GM12872 (cell line): ENCODE results near the gene EIF4E2.
A peak's percentile ranks its signal among the peaks of the same experiment; 100 is the strongest.

Experiments
- TF ChIP-seq, protein P1 (sequence below): IDR thresholded peaks from 3 replicates; pipeline ENCODE4 v1.5.1; 2011; ENCODE audit warnings: low read depth, mild to moderate bottlenecking, low read length, moderate library complexity; ENCODE audit not compliant: insufficient read depth

Gene EIF4E2

DNA sequence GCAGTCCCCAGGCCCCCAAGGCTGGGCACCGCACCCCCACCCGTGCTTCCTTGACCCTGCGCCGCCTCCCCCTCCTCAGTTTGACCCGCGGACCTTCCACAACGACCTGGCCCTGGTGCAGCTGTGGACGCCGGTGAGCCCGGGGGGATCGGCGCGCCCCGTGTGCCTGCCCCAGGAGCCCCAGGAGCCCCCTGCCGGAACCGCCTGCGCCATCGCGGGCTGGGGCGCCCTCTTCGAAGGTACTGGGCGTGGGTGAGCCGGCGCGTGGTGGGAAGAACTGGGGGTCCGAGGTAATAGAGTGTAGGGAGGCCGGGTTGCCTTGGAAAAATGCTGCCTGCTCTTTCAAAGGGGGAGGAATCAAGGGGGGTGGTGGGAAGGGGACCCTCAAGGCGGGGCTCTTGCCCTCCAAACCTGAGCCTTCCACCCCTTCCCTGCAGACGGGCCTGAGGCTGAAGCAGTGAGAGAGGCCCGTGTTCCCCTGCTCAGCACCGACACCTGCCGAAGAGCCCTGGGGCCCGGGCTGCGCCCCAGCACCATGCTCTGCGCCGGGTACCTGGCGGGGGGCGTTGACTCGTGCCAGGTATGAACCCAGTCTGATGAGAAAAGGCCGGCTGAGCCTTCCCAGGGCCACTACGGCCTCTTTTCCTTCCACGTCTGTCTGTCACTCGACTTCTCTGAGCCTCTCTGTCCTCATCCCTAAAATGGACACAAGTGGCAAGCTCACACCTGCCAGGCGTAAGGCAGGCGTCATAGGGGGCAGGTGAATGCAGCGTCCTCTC, 27.7 kb upstream of the EIF4E2 start:
- TF ChIP-seq, protein P1, sequence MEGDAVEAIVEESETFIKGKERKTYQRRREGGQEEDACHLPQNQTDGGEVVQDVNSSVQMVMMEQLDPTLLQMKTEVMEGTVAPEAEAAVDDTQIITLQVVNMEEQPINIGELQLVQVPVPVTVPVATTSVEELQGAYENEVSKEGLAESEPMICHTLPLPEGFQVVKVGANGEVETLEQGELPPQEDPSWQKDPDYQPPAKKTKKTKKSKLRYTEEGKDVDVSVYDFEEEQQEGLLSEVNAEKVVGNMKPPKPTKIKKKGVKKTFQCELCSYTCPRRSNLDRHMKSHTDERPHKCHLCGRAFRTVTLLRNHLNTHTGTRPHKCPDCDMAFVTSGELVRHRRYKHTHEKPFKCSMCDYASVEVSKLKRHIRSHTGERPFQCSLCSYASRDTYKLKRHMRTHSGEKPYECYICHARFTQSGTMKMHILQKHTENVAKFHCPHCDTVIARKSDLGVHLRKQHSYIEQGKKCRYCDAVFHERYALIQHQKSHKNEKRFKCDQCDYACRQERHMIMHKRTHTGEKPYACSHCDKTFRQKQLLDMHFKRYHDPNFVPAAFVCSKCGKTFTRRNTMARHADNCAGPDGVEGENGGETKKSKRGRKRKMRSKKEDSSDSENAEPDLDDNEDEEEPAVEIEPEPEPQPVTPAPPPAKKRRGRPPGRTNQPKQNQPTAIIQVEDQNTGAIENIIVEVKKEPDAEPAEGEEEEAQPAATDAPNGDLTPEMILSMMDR, result no peak

DNA sequence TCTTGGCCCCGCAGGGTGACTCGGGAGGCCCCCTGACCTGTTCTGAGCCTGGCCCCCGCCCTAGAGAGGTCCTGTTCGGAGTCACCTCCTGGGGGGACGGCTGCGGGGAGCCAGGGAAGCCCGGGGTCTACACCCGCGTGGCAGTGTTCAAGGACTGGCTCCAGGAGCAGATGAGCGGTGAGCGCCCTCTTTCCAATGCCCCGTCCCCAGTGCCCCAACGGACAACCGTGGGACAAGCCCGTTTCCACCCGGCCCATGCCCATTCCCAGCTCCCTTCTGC, 27.1 kb upstream of the EIF4E2 start:
- TF ChIP-seq, protein P1, result no peak

DNA sequence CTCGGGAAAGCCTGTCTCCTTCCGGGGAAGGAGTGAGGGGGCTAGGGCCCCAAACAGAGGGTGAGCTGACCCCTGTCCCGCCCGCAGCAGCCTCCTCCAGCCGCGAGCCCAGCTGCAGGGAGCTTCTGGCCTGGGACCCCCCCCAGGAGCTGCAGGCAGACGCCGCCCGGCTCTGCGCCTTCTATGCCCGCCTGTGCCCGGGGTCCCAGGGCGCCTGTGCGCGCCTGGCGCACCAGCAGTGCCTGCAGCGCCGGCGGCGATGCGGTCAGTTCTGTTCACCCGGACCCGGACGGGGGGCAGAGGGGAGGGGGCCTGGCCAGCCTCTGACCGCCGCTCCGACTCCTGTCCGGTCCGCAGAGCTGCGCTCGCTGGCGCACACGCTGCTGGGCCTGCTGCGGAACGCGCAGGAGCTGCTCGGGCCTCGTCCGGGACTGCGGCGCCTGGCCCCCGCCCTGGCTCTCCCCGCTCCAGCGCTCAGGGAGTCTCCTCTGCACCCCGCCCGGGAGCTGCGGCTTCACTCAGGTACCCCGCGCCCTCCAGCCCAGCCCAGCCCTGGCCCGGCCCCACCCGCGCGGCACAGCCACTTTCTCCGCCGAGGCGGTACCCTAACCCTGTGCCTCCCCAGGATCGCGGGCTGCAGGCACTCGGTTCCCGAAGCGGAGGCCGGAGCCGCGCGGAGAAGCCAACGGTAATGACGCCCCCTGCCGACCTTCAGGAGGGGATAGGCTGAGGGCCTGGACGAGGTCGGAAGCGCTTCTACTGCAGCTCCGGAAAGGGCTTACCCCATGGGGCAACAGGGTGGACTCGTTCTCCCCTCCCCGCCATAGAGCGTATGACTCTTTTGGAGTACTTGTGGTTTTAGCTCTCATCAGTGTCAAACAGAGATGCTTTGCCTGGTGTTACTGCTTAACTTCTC, 26.5 kb upstream of the EIF4E2 start:
- TF ChIP-seq, protein P1, result peak; percentile 26; the same call in 1 of the 3 replicates

DNA sequence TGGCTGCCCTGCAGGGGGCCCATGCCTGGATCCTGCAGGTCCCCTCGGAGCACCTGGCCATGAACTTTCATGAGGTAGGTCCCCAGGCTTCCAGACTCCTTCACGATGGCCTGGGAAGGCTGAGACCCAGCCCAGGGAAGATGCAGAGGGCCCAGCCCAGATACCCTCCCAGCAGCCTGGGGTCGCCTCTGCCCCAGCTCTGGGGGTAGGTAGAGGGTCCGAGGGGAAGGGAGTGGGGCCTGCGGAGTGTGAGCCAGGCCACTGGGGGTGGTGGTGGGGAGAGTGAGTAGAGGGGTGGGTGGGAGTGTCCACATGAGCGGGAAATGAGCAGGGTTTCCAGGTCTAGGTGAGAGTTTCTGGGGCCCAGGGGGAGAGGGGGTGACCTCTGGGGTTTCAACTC, 25.7 kb upstream of the EIF4E2 start:
- TF ChIP-seq, protein P1, result no peak

DNA sequence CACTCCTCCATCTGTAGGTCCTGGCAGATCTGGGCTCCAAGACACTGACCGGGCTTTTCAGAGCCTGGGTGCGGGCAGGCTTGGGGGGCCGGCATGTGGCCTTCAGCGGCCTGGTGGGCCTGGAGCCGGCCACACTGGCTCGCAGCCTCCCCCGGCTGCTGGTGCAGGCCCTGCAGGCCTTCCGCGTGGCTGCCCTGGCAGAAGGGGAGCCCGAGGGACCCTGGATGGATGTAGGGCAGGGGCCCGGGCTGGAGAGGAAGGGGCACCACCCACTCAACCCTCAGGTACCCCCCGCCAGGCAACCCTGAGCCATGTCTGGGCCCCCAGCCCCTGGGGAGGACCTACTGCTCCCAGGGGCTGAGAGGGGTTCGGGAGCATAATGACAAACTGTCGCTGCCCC, 25.3 kb upstream of the EIF4E2 start:
- TF ChIP-seq, protein P1, result no peak

DNA sequence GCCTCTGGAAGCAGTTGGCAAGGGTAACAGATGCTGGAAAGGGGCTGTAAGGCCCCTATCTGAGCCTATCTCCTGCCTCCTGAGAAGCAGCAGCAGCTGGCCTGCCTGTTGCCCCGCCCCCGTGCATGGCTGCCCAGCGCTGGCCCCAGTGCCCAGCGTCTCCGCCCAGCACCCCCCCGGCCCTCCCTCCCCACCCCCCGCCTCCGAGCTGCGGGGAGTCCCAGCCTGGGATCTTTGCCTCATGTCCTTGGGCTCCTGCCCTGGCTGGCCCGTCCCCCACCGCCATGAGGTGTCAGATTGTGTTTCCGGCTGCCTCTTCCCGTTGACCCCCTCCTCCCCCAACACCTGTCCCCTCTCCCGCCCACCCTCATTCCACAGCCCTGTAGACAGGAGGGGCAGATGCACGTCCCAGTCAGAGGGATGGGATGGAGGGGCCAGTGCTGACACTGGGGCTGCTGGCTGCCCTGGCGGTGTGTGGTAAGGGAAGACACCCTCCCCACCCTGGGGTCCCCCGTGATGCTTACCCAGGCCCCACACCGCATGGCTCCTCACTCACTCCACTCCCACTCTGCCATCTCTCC, 24.6 kb upstream of the EIF4E2 start, which contains the start of gene CHRND:
CHRND (plus strand) TSS at position 370 of the 581 bp plus-strand sequence; CDS start at position 426, 56 bp downstream.
- TF ChIP-seq, protein P1, result no peak

DNA sequence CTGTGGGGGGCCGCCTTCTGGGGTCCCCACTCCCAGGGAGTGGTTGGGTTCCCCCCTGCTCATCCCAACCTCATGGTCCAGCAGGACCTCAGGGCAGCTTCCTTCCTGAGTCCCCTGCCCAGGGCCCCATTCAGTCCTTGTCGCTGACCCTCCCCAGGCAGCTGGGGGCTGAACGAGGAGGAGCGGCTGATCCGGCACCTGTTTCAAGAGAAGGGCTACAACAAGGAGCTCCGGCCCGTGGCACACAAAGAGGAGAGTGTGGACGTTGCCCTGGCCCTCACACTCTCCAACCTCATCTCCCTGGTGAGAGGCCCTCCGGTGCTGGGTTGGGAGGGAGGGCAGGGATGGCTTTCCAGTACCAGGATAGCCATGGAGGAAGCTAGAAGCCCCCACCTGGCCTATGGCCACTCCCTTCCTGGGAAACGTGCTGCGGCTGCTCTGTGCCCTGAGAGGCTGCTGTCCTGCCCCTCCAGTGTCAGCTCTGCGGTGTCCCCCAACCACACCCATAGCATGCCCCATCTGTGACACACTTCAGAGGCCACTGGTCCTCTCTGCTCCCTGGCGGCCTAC, 24.0 kb upstream of the EIF4E2 start:
- TF ChIP-seq, protein P1, result no peak
